ENCODE measurements around the gene SOBP. TPM values are rescaled to one million over a fixed set of nuclear protein-coding genes. Genes with fewer than 3 reads are reported as not detected.

SOBP gene
- total RNA-seq, 1 experiment from 2014 or later = 10.1 TPM

GRCh38 chr6:107630348-107630977 is 140.5 kb downstream of the SOBP start:
- DNase-seq (ENCODE audit: low spot score) = no peak
- CTCF ChIA-PET = no interaction called here
- Mint-ChIP-seq H3K4me3 (no peak overlapping the region), H3K36me3 (no peaks in the 10 kb centered on the region), H3K4me1 (peaks cover 44% of the 10 kb centered on the region), H3K27me3 (ENCODE audit: low read depth) (peaks cover 30% of the 10 kb centered on the region), H3K9me3 (no peaks in the 10 kb centered on the region), H3K27ac (no peak overlapping the region)
- TF ChIP-seq SOX15 (CRISPR knock-in tag; IDR thresholded peaks at IDR 0.05) (no peak), ZNF512 (CRISPR knock-in tag; IDR thresholded peaks at IDR 0.05; ENCODE audit: borderline replicate concordance) (no peak), NR1H2 (CRISPR knock-in tag; IDR thresholded peaks at IDR 0.05) (no peak), ELF4 (CRISPR knock-in tag; IDR thresholded peaks at IDR 0.05; ENCODE audit: low read depth) (no peak), FOXJ3 (CRISPR knock-in tag; IDR thresholded peaks at IDR 0.05; ENCODE audit: borderline replicate concordance) (no peak), KAT7 (CRISPR knock-in tag; IDR thresholded peaks at IDR 0.05; ENCODE audit: borderline replicate concordance) (no peak), ATF1 (CRISPR knock-in tag; IDR thresholded peaks at IDR 0.05) (no peak), NR2C2 (CRISPR knock-in tag; IDR thresholded peaks at IDR 0.05) (no peak), ZSCAN18 (CRISPR knock-in tag; IDR thresholded peaks at IDR 0.05) (no peak), ZNF416 (CRISPR knock-in tag; IDR thresholded peaks at IDR 0.05) (no peak), CBFB (CRISPR knock-in tag; IDR thresholded peaks at IDR 0.05; ENCODE audit: low read depth) (no peak), CREB1 (CRISPR knock-in tag; IDR thresholded peaks at IDR 0.05) (no peak), JUN (CRISPR knock-in tag; IDR thresholded peaks at IDR 0.05) (no peak), EMX1 (CRISPR knock-in tag; IDR thresholded peaks at IDR 0.05) (no peak), RORB (CRISPR knock-in tag; IDR thresholded peaks at IDR 0.05) (no peak), GABPB1 (CRISPR knock-in tag; IDR thresholded peaks at IDR 0.05) (no peak), USF2 (CRISPR knock-in tag; IDR thresholded peaks at IDR 0.05) (no peak)
- TF ChIP-seq, protein P1, sequence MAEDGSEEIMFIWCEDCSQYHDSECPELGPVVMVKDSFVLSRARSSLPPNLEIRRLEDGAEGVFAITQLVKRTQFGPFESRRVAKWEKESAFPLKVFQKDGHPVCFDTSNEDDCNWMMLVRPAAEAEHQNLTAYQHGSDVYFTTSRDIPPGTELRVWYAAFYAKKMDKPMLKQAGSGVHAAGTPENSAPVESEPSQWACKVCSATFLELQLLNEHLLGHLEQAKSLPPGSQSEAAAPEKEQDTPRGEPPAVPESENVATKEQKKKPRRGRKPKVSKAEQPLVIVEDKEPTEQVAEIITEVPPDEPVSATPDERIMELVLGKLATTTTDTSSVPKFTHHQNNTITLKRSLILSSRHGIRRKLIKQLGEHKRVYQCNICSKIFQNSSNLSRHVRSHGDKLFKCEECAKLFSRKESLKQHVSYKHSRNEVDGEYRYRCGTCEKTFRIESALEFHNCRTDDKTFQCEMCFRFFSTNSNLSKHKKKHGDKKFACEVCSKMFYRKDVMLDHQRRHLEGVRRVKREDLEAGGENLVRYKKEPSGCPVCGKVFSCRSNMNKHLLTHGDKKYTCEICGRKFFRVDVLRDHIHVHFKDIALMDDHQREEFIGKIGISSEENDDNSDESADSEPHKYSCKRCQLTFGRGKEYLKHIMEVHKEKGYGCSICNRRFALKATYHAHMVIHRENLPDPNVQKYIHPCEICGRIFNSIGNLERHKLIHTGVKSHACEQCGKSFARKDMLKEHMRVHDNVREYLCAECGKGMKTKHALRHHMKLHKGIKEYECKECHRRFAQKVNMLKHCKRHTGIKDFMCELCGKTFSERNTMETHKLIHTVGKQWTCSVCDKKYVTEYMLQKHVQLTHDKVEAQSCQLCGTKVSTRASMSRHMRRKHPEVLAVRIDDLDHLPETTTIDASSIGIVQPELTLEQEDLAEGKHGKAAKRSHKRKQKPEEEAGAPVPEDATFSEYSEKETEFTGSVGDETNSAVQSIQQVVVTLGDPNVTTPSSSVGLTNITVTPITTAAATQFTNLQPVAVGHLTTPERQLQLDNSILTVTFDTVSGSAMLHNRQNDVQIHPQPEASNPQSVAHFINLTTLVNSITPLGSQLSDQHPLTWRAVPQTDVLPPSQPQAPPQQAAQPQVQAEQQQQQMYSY (CRISPR knock-in tag; IDR thresholded peaks at IDR 0.05) = no peak
- TF ChIP-seq, protein P2, sequence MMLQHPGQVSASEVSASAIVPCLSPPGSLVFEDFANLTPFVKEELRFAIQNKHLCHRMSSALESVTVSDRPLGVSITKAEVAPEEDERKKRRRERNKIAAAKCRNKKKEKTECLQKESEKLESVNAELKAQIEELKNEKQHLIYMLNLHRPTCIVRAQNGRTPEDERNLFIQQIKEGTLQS (CRISPR knock-in tag; conservative IDR thresholded peaks at IDR 0.05) = no peak
- TF ChIP-seq, protein P3, sequence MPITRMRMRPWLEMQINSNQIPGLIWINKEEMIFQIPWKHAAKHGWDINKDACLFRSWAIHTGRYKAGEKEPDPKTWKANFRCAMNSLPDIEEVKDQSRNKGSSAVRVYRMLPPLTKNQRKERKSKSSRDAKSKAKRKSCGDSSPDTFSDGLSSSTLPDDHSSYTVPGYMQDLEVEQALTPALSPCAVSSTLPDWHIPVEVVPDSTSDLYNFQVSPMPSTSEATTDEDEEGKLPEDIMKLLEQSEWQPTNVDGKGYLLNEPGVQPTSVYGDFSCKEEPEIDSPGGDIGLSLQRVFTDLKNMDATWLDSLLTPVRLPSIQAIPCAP (CRISPR knock-in tag; IDR thresholded peaks at IDR 0.05) = no peak
- POLR2A ChIA-PET = no interaction called here
- ATAC-seq = no peak

All from WTC11 (cell line).